NK-92 (cell line): ENCODE data around the gene ZP1.

Experiments
- DNase-seq: peaks from one replicate; lab custom pipeline; 2025; ENCODE audit not compliant: unreplicated experiment; lab: John Stamatoyannopoulos, UW

The ZP1 gene

GRCh38 chr11:60842668-60843600 is 24.4 kb upstream of the ZP1 start:
- DNase-seq = no peak

GRCh38 chr11:60844045-60844869 is 23.1 kb upstream of the ZP1 start:
- no peak for DNase-seq

GRCh38 chr11:60844870-60845221 is 22.5 kb upstream of the ZP1 start:
- DNase-seq = no peak

- no peak for DNase-seq
These were observed 22.0 kb upstream of the ZP1 start for GRCh38 chr11:60845338-60845737.

GRCh38 chr11:60847281-60847680 is 20.1 kb upstream of the ZP1 start:
- no peak for DNase-seq

GRCh38 chr11:60847896-60848295 is 19.4 kb upstream of the ZP1 start:
- no peak for DNase-seq

GRCh38 chr11:60848714-60849151 is 18.6 kb upstream of the ZP1 start:
- DNase-seq = no peak

- DNase-seq = no peak
These were observed 17.5 kb upstream of the ZP1 start for GRCh38 chr11:60849641-60850520.

GRCh38 chr11:60851327-60852104 is 15.8 kb upstream of the ZP1 start:
- no peak for DNase-seq

GRCh38 chr11:60852117-60852981 is 15.0 kb upstream of the ZP1 start:
- no peak for DNase-seq

- DNase-seq = no peak
These were observed 14.1 kb upstream of the ZP1 start for GRCh38 chr11:60852982-60853950.

- no peak for DNase-seq
These were observed 13.0 kb upstream of the ZP1 start for GRCh38 chr11:60854140-60854846.

- DNase-seq = no peak
These were observed 12.3 kb upstream of the ZP1 start for GRCh38 chr11:60854847-60855725.

GRCh38 chr11:60855726-60856633 is 11.4 kb upstream of the ZP1 start, which contains the start of gene PTGDR2:
TSS of gene PTGDR2 (minus strand) at chr11:60855950. CDS start at chr11:60853722, 2,228 bp downstream.
- DNase-seq = no peak
